Measurements from ENCODE around the gene ANAPC13.

Gene ANAPC13

DNA sequence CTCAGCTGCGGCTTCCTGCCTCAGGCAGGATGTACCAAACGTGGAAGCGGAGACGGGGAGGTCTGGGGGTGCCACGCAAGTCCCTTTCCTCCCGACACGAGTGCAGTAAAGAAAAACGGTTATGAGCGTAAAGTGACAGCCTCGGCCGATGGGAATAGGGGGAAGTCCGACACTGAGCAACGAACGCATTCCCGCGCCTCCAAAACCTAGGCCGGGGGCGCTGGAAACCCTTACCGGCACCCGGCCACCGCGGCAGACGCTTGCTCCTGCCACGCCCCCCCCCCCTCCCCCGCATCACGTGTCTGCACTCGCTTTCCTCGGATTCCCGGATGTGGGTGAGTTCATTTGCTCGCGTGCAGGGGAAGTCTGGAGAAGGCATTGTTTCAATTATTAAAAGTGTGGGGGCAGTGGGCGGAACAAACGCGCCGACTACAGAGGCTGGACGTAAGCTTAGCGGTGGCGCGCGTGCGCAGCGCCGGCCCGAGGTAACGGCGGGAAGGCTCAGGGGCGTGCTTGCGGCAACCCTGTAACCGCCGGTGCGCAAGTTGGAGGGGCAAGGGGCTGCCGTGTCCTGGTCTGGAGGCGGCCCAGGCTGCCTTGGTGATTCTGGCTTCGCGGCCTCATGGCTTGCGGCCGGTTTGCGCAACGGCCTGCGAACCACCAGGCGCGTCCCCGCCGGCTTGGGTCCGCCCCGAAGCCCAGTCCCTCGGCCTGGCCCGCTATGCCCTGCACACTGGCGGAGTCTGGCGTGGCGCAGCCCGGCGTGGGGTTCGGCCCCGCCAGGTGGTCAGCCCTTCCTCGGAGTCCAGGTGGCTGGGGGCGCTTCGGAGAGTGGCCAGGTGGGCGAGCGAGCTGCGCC, at the start of gene ANAPC13, which contains the start of gene CEP63:
ANAPC13 (minus strand) TSS at position 268 of the 859 bp plus-strand sequence. CDS start 3,081 bp downstream, outside the sequence.
CEP63 (plus strand) TSS at position 340 of the 859 bp plus-strand sequence. CDS start 9,264 bp downstream, outside the sequence.
- DNase-seq, result peak; percentile 99

- no peak for DNase-seq
Measured at GRCh38 chr3:134535186-134535970, 49.6 kb upstream of the ANAPC13 start.

DNA sequence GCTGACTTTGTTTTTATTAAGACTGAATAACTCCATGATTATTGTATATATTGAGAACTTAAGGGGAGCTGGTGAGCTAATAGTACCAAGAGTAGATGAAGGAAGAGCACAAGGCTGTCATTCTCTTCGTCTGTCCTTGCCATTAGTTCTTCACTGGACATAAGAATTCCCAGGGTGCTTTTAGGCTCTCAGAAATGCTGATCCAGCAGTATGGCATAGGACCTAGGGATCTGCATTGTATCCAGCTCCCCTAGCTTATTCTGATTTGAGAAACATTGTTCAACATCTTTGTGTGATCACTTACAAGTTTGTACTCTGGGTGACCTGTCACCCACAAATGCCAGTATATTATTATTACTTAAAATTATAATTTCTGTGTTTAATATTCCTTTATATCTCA, 47.7 kb upstream of the ANAPC13 start:
- no peak for DNase-seq

DNA sequence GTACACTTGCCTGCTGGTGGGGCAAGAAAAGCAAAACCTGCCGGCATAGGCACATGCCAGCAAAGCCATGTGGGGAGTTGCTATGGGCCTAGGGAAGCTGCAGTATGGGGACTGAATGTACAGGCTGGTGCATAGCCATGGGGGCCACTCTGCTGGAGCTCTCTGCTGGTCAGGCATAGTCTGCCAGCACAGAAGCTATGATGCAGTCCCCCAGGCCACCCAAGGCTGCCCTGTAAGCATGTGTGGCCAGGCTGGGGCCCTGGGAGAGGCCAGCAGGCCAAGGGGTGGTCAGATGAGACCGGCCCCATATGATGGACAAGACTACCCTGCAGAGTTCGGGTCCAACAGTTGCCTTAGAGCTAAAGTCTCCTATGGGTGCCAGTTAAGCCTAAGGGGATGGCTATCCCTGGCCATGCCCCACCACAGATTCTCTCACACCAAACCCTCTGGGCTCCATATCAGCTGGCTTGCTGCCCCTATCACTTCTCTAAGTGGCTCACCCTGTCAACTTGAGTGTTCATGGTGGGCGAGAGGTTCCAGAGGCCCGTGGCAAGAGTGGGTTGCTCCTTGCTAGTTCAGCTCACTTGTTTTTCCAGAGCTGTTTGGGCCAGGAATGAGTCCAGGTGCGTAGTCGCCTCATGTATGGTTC, 41.9 kb upstream of the ANAPC13 start:
- DNase-seq, result no peak

- no peak for DNase-seq
Measured at GRCh38 chr3:134527037-134527436, 41.3 kb upstream of the ANAPC13 start.

DNA sequence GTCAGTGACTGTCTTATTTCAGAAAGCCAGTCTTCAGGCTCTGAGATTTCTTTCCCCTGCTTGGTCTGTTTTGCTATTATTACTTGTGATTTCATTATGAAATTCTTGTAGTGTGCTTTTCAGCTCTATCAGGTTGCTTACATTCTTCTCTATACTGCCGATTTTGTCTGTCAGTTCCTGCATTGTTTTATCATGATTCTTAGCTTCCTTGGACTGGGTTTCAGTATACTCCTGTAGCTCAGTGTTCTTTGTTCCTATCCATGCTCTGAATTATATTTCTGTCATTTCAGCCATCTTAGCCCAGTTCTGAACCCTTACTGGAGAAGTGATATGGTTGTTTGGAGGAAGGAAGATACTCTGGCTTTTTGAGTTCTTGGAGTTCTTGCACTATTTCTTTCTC, 40.5 kb upstream of the ANAPC13 start:
- no peak for DNase-seq

DNA sequence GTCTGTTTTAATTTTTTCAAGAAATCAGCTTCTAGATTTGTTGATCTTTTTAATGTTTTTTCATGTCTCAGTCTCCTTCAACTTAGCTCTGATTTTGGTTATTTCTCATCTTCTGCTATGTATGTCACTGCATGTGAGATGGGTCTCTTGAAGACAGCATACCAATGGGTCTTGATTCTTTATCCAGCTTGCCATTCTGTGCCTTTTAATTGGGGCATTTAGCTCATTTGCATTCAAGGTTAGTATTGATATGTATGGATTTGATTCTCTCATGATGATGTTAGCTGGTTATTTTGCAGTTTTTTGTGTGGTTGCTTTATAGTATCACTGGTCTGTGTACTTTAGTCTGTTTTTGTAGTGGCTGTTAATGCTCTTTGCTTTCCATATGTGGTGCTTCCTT, 39.5 kb upstream of the ANAPC13 start:
- no peak for DNase-seq

DNA sequence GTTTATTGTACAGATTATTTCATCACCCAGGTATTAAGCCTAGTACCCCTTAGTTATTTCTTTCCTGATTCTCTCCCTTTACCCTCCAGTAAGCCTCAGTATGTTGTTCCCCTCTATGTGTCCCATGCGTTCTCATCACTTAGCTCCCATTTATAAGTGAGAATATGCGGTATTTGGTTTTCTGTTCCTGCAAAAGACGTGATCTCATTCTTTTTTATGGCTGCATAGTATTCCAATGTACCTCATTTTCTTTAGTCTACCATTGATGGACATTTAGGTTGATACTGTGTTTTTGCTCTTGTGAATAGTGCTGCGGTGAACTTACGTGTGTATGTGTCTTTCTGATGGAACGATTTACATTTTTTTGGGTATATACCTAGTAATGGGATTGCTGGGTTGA, 36.8 kb upstream of the ANAPC13 start:
- no peak for DNase-seq

DNA sequence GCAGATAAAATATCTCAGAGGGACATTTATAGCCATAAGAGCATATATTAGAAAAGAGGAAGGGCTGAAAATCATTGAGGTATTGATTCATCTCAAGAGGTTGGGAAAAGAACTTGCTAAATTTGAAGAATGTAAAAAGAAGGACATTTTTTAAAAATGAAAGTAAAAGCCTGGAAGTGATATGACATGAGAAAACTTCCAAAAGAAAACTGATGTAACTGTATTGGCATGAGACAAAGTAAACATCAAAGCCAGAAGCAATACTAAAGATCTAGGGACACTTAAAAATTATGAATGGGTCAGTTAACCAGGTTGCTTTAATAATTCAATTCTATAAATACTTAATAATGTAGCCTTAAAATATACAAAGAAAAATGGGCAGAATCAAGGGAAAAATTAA, 32.0 kb upstream of the ANAPC13 start:
- no peak for DNase-seq

DNA sequence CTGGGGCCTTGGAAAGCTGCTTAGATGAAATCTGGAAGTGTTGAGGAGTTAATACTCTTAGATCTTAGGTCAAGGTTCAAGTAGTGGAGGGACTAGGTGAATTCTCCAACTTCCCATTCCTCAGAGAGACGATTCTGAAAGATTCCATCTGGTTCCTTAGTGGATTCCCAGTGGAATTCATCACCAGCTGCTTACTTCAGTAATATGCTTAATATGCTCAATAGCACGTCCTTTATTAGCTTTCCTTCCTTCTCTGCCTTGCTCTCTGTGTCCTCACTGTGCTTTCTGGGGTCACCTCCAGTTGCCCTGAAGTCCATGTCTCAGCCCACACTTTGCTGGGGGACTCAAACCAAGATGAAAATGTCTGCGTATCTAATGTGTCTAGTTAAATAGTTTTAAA, 31.1 kb upstream of the ANAPC13 start:
- peak; percentile 86 to 95 for DNase-seq

- DNase-seq, result no peak
Measured at GRCh38 chr3:134511500-134511899, 25.7 kb upstream of the ANAPC13 start.

GRCh38 chr3:134505485-134505884, 19.7 kb upstream of the ANAPC13 start:
- DNase-seq, result no peak

GRCh38 chr3:134504132-134504531, 18.3 kb upstream of the ANAPC13 start:
- DNase-seq, result no peak

GRCh38 chr3:134503266-134503665, 17.5 kb upstream of the ANAPC13 start:
- no peak for DNase-seq

GRCh38 chr3:134496471-134497071, 10.8 kb upstream of the ANAPC13 start:
- peak in 1 of 2 experiments; percentile 32 for DNase-seq

GRCh38 chr3:134495980-134496379, 10.2 kb upstream of the ANAPC13 start:
- no peak for DNase-seq

- DNase-seq, result no peak
Measured at GRCh38 chr3:134494495-134494894, 8.7 kb upstream of the ANAPC13 start.

- DNase-seq, result peak in 1 of 2 experiments; percentile 36
Measured at GRCh38 chr3:134487406-134487805, 1.6 kb upstream of the ANAPC13 start.

DNA sequence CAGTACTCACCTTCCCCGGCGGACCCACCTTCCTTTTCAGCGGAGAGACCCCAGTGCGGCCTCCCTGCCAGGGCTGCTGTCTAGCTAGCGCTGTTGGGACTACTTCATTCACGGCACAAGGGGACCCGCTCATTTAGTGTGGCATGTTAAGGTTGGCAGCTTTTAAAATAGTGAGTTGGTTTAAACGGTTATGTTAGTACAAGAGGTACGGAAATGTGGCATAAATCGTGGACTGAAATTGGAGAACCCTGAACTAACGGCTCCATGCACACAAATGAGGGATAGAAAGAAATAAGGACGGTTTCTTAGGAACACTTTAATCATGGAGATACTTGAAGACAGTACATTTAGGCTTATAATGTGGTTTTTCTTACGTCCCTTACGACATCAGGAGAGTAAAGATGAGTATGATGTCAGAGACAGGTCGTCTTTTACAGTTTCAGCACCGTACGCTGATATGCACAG, 824 bp upstream of the ANAPC13 start:
- peak in 1 of 2 experiments; percentile 63 for DNase-seq

- no peak for DNase-seq
Measured at GRCh38 chr3:134485075-134485717, 589 bp downstream of the ANAPC13 start.

DNA sequence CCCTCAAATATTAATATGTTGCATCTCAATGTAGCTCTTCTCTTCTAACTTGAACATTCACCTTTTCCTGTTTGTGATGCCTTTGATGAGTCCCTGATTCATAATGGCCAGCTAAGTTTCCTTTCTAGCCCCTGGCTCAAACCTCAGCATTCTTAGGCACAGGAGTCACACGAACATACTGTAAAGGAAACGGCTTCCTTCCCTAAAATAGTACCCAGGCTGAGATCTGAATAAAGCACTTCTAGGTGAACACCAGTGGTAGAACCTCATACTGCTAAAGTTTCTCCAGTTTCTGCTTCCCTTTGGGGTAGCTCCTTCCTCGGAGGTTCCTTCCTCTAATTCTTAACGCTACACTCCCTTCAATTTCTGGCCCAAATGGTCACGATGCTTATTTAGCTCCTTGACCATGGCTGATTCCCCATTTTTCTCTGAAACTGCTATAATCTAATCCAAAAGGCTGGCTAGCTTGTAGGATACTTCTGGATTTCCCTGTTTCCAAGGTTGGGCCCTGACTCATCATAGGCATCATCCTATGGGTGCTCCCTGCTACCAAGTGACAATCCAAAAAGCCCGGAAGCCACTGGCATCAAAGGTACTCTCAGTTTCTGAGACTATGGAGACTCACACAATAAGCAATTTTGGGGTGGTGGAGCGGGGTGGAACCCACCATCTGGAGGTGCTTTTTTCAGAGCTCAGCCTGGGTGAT, 2.4 kb downstream of the ANAPC13 start:
- DNase-seq, result no peak

GRCh38 chr3:134482622-134483021, 3.2 kb downstream of the ANAPC13 start:
- no peak for DNase-seq
